CD14-positive monocyte (primary cell): Measurements from ENCODE around the gene ERLEC1. TPM values are rescaled to one million over a fixed set of nuclear protein-coding genes. Genes with fewer than 3 reads are reported as not detected.

ENCODE experiments used
- DNase-seq, 3 donors: peaks; one replicate each; pipeline ENCODE4 v3.0.0-alpha.2; 2011 to 2022
- H2AFZ ChIP-seq: 2 replicates; pipeline ENCODE4 v1.6.0; 2012; ENCODE audit warnings: mild to moderate bottlenecking, low read depth, low read length, inconsistent platforms; ENCODE audit not compliant: insufficient read depth, poor library complexity, severe bottlenecking
- H3K27ac ChIP-seq, 2 donors: 1 replicate in 1 of 2; 2 replicates in 1 of 2; pipeline ENCODE4 v1.5.1; 2012 to 2013; ENCODE audit warnings: low read length in 2 of 2, control low read depth in 1 of 2, inconsistent platforms in 1 of 2, low read depth in 1 of 2, mild to moderate bottlenecking in 1 of 2
- H3K27me3 ChIP-seq, 2 donors: one replicate each; pipeline versions ENCODE4 v1.6.0 to v1.6.1; 2011 to 2013; ENCODE audit warnings: low read length in 2 of 2; ENCODE audit not compliant: control insufficient read depth in 2 of 2, insufficient read depth in 2 of 2
- H3K36me3 ChIP-seq, 2 donors: replicated peaks in 1 of 2; 1 replicate in 1 of 2; 2 replicates in 1 of 2; pipeline versions ENCODE4 v1.5.1 to v1.6.1; 2012 to 2013; ENCODE audit warnings: low read length in 2 of 2, control low read depth in 1 of 2, inconsistent platforms in 1 of 2, mild to moderate bottlenecking in 1 of 2; ENCODE audit not compliant: insufficient read depth in 2 of 2, control insufficient read depth in 1 of 2
- H3K4me1 ChIP-seq, 2 donors: 1 replicate in 1 of 2; 2 replicates in 1 of 2; pipeline versions ENCODE4 v1.5.1 to v1.6.1; 2012 to 2013; ENCODE audit warnings: low read length in 2 of 2, control low read depth in 1 of 2, inconsistent platforms in 1 of 2, mild to moderate bottlenecking in 1 of 2, moderate library complexity in 1 of 2; ENCODE audit not compliant: insufficient read depth in 2 of 2, control insufficient read depth in 1 of 2
- H3K4me2 ChIP-seq: replicated peaks from 2 replicates; pipeline ENCODE3; 2012; ENCODE audit warnings: low read length, moderate library complexity, mild to moderate bottlenecking; ENCODE audit not compliant: poor library complexity, severe bottlenecking; ENCODE audit errors: extremely low read depth
- H3K4me3 ChIP-seq, 3 experiments: fragments of 200-600 bp in 1 of 3; sonication (generic) in 1 of 3; replicated peaks in 1 of 3; 1 replicate in 2 of 3; 2 replicates in 1 of 3; pipeline ENCODE4 v1.5.1; 2011 to 2013; ENCODE audit warnings: low read length in 3 of 3, mild to moderate bottlenecking in 3 of 3, control low read depth in 2 of 3, low read depth in 2 of 3, inconsistent platforms in 1 of 3, moderate library complexity in 1 of 3
- H3K79me2 ChIP-seq: 2 replicates; pipeline ENCODE4 v1.6.0; 2012; ENCODE audit warnings: mild to moderate bottlenecking, control low read depth, inconsistent platforms, low read length, moderate library complexity; ENCODE audit not compliant: insufficient read depth
- H3K9ac ChIP-seq: 2 replicates; pipeline ENCODE4 v1.6.0; 2017; ENCODE audit warnings: low read length, mild to moderate bottlenecking; ENCODE audit not compliant: insufficient read depth, poor library complexity, severe bottlenecking
- H3K9me3 ChIP-seq, 2 donors: replicated peaks in 1 of 2; 1 replicate in 1 of 2; 2 replicates in 1 of 2; pipeline versions ENCODE4 v1.5.1 to v1.6.1; 2012 to 2013; ENCODE audit warnings: low read length in 2 of 2, control low read depth in 1 of 2; ENCODE audit not compliant: control insufficient read depth in 1 of 2, insufficient read depth in 1 of 2
- H4K20me1 ChIP-seq: 2 replicates; pipeline ENCODE4 v1.6.0; 2012; ENCODE audit warnings: mild to moderate bottlenecking, low read length, control low read depth, moderate library complexity; ENCODE audit not compliant: insufficient read depth
- H3K27ac Mint-ChIP-seq, 7 donors: one replicate each; pipeline ENCODE4 v1.8.0; 2020; ENCODE audit warnings: mild to moderate bottlenecking in 7 of 7, mixed read lengths in 7 of 7, moderate library complexity in 6 of 7, inconsistent platforms in 2 of 7
- H3K27me3 Mint-ChIP-seq, 3 donors: one replicate each; pipeline ENCODE4 v1.8.0; 2021 to 2022; ENCODE audit warnings: low read depth in 3 of 3, mild to moderate bottlenecking in 3 of 3, mixed read lengths in 3 of 3, moderate library complexity in 3 of 3, inconsistent platforms in 1 of 3
- H3K36me3 Mint-ChIP-seq, 2 donors: one replicate each; pipeline ENCODE4 v1.8.0; 2020; ENCODE audit warnings: mixed read lengths in 2 of 2, inconsistent platforms in 1 of 2, mild to moderate bottlenecking in 1 of 2
- H3K4me1 Mint-ChIP-seq: one replicate; pipeline ENCODE4 v1.8.0; 2020; ENCODE audit warnings: mild to moderate bottlenecking, mixed read lengths
- H3K4me3 Mint-ChIP-seq, 2 donors: one replicate each; pipeline ENCODE4 v1.8.0; 2020; ENCODE audit warnings: mild to moderate bottlenecking in 2 of 2, mixed read lengths in 2 of 2, moderate library complexity in 1 of 2
- H3K9me3 Mint-ChIP-seq, 7 donors: one replicate each; pipeline ENCODE4 v1.8.0; 2020 to 2022; ENCODE audit warnings: mixed read lengths in 7 of 7, mild to moderate bottlenecking in 6 of 7, moderate library complexity in 6 of 7, inconsistent platforms in 2 of 7
- WGBS: methylation state at CpG from one replicate; pipeline ENCODE4 v1.1.5; 2013; ENCODE audit warnings: missing lambda C conversion rate; ENCODE audit not compliant: insufficient coverage; 5-methylcytosine and 5-hydroxymethylcytosine counted together
- intact Hi-C, 2 donors: fragments of 100-400 bp; cut with micrococcal nuclease; formaldehyde crosslinking; loops; one replicate each; pipeline versions ENCODE4 v1.15.0 to v1.15.1; 2023
- polyA plus RNA-seq, 3 donors: library from polyadenylated mRNA; depleted of rRNA in 1 of 3; unstranded in 2 of 3; stranded (reverse) in 1 of 3; fragments of 300-500 nt in 2 of 3; fragments of >200 nt in 1 of 3; fragmentation: Illumina TruSeq in 2 of 3; gene quantifications; 1 replicate in 2 of 3; 2 replicates in 1 of 3; pipeline ENCODE4 v1.2.3, GENCODE V29; 2012 to 2021
- TF ChIP-seq, protein P1 (sequence below): fragments of 200-600 bp; IDR thresholded peaks from one replicate; pipeline ENCODE4 v1.8.0; 2022; ENCODE audit warnings: antibody characterized with exemption, mild to moderate bottlenecking

The ERLEC1 gene
- polyA plus RNA-seq, 3 donors: 11.4 to 23.8 (median 23.7) TPM

DNA sequence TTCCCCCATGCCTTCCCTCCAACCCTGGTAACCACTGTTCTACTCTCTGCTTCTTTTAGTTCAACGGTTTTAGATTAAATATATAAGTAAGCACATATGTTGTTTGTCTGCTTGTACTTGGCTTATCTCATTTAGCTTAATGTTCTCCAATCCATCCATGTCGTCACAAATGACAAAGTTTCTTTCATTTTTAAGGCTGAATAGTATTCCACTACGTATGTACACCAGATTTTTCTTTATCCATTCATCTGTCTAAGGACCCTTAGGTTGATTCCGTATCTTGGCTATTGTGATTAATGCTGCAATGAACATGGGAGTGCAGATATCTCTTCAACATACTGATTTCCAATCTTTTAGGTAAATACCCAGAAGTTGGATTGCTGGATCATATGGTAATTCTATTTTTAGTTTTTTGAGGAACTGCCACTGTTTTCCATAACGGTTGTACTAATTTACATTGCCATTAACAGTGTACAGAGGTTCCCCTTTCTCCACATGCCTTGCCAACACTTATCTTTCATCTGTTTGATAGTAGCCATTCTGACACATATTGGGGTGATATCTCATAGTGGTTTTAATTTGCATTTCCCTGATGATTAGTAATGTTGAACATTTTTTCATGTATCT, 8.2 kb upstream of the ERLEC1 start:
- H3K36me3 ChIP-seq: peaks cover 2 to 35% of the 10 kb centered on the region in 2 donors
- TF ChIP-seq, protein P1, sequence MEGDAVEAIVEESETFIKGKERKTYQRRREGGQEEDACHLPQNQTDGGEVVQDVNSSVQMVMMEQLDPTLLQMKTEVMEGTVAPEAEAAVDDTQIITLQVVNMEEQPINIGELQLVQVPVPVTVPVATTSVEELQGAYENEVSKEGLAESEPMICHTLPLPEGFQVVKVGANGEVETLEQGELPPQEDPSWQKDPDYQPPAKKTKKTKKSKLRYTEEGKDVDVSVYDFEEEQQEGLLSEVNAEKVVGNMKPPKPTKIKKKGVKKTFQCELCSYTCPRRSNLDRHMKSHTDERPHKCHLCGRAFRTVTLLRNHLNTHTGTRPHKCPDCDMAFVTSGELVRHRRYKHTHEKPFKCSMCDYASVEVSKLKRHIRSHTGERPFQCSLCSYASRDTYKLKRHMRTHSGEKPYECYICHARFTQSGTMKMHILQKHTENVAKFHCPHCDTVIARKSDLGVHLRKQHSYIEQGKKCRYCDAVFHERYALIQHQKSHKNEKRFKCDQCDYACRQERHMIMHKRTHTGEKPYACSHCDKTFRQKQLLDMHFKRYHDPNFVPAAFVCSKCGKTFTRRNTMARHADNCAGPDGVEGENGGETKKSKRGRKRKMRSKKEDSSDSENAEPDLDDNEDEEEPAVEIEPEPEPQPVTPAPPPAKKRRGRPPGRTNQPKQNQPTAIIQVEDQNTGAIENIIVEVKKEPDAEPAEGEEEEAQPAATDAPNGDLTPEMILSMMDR: no peak
- H3K79me2 ChIP-seq: peaks cover 93% of the 10 kb centered on the region
- Mint-ChIP-seq H3K36me3 (peaks cover 16 to 24% of the 10 kb centered on the region in 2 donors), H3K4me3 (no peak overlapping the region), H3K9me3 (no peaks in the 10 kb centered on the region), H3K4me1 (peaks cover 23% of the 10 kb centered on the region), H3K27ac (peak overlapping the region in 4 of 7 donors; percentile 20 to 50 (median 35)), H3K27me3 (no peaks in the 10 kb centered on the region)
- no peaks in the 10 kb centered on the region for H3K9me3 ChIP-seq
- DNase-seq: peak in 2 of 3 donors; percentile 10 to 26
- H3K4me1 ChIP-seq: peaks cover 0 to 9% of the 10 kb centered on the region in 2 donors
- H3K27ac ChIP-seq: peak overlapping the region in 1 of 2 donors; percentile 40
- intact Hi-C loops: no loop called here
- no peaks in the 10 kb centered on the region for H4K20me1 ChIP-seq
- H3K4me2 ChIP-seq: no peak overlapping the region
- H3K9ac ChIP-seq: no peak overlapping the region
- no peak overlapping the region for H3K4me3 ChIP-seq
- H2AFZ ChIP-seq: no peak overlapping the region
- no CpG with 5 or more reads among the region's 5 CpGs for WGBS
- no peaks in the 10 kb centered on the region for H3K27me3 ChIP-seq

DNA sequence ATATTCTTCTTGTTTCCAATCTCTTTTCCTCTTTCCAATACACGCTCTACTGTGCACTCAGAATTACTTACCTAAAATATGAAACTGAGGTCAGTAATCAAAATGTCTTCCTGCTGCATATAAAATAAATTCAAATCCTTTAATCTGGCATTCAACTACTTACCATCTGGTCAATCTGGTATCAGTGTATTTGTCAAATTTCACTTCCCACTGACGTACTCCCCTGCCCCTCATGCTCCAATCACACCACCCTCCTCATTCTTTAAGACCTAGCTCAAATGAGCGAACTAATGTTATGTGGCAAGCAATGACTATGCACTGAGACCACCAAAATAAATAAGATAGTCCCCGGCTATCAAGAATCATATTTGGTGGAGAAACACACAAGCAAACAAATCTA, 6.8 kb upstream of the ERLEC1 start:
- H3K4me1 ChIP-seq: peaks cover 0 to 18% of the 10 kb centered on the region in 2 donors
- H2AFZ ChIP-seq: no peak overlapping the region
- H3K9ac ChIP-seq: no peak overlapping the region
- no peaks in the 10 kb centered on the region for H4K20me1 ChIP-seq
- no peak for DNase-seq
- Mint-ChIP-seq H3K4me3 (no peak overlapping the region), H3K4me1 (peaks cover 35% of the 10 kb centered on the region), H3K9me3 (no peaks in the 10 kb centered on the region), H3K27ac (peak overlapping the region in 1 of 7 donors; percentile 31), H3K27me3 (no peaks in the 10 kb centered on the region), H3K36me3 (peaks cover 10 to 18% of the 10 kb centered on the region in 2 donors)
- 57% methylated on average over 2 of the region's 4 CpGs for whole genome bisulfite sequencing
- H3K4me2 ChIP-seq: no peak overlapping the region
- peaks cover 97% of the 10 kb centered on the region for H3K79me2 ChIP-seq
- no peak overlapping the region for H3K4me3 ChIP-seq
- intact Hi-C loops: no loop called here
- H3K27me3 ChIP-seq: no peaks in the 10 kb centered on the region
- no peaks in the 10 kb centered on the region for H3K9me3 ChIP-seq
- H3K36me3 ChIP-seq: peaks cover 2 to 29% of the 10 kb centered on the region in 2 donors
- TF ChIP-seq, protein P1: no peak
- H3K27ac ChIP-seq: no peak overlapping the region
